CMK (cell line): ENCODE data around the gene ANAPC13.

Experiments used
- DNase-seq: peaks from one replicate; pipeline ENCODE4 v3.0.0-alpha.2; 2010; ENCODE audit warnings: low read depth

Gene ANAPC13

GRCh38 chr3:134485718-134486576, at the start of gene ANAPC13, which contains the start of gene CEP63:
ANAPC13 (minus strand) TSS chr3:134485985; CDS start chr3:134482904, 3,081 bp downstream.
CEP63 (plus strand) TSS chr3:134486057; CDS start chr3:134495321, 9,264 bp downstream.
- peak; percentile 92 for DNase-seq

DNA sequence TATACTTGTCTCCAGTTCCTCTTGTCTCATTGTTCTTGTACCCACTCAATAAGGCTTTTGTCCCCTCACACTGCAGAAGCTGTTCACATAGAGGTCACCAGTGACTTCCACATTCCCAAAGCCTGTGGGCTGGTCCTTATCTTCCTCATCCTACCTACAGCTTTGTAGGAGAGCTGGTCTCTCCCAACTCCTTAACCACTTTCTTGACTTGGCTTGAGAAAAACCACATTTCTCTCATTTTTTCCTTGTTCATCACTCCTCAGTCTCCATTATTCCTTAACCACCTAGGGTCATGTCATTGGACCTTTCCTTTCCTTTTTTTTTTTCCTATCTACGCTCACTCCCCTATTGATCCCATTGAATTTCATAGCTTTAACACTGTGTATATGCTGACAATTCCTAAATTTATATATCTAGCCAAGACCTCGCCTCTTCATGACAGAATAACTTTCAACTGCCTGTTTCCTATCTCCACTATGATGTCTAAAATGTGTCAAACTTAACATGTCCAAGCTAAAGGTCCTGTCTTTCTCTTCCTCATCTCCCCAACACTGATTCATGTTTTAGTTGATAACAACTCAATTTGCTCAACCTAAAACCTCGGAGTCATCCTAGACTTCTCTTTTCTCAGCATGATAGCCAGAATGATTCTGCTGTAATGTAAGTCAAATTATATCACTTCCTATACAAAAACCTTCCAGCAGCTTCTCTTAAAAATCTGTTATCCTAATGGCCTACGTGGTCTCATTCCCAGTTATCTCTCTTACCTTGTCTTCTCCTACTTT, 49.6 kb upstream of the ANAPC13 start:
- peak; percentile 25 for DNase-seq

- DNase-seq = no peak
Observed at GRCh38 chr3:134533493-134533892, 47.7 kb upstream of the ANAPC13 start.

- no peak for DNase-seq
Observed at GRCh38 chr3:134527538-134528186, 41.9 kb upstream of the ANAPC13 start.

- DNase-seq = no peak
Observed at GRCh38 chr3:134527037-134527436, 41.3 kb upstream of the ANAPC13 start.

DNA sequence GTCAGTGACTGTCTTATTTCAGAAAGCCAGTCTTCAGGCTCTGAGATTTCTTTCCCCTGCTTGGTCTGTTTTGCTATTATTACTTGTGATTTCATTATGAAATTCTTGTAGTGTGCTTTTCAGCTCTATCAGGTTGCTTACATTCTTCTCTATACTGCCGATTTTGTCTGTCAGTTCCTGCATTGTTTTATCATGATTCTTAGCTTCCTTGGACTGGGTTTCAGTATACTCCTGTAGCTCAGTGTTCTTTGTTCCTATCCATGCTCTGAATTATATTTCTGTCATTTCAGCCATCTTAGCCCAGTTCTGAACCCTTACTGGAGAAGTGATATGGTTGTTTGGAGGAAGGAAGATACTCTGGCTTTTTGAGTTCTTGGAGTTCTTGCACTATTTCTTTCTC, 40.5 kb upstream of the ANAPC13 start:
- no peak for DNase-seq

DNA sequence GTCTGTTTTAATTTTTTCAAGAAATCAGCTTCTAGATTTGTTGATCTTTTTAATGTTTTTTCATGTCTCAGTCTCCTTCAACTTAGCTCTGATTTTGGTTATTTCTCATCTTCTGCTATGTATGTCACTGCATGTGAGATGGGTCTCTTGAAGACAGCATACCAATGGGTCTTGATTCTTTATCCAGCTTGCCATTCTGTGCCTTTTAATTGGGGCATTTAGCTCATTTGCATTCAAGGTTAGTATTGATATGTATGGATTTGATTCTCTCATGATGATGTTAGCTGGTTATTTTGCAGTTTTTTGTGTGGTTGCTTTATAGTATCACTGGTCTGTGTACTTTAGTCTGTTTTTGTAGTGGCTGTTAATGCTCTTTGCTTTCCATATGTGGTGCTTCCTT, 39.5 kb upstream of the ANAPC13 start:
- DNase-seq = no peak

- DNase-seq = no peak
Observed at GRCh38 chr3:134522541-134522940, 36.8 kb upstream of the ANAPC13 start.

GRCh38 chr3:134517791-134518190, 32.0 kb upstream of the ANAPC13 start:
- no peak for DNase-seq

GRCh38 chr3:134516905-134517304, 31.1 kb upstream of the ANAPC13 start:
- no peak for DNase-seq

- peak; percentile 21 for DNase-seq
Observed at GRCh38 chr3:134511500-134511899, 25.7 kb upstream of the ANAPC13 start.

DNA sequence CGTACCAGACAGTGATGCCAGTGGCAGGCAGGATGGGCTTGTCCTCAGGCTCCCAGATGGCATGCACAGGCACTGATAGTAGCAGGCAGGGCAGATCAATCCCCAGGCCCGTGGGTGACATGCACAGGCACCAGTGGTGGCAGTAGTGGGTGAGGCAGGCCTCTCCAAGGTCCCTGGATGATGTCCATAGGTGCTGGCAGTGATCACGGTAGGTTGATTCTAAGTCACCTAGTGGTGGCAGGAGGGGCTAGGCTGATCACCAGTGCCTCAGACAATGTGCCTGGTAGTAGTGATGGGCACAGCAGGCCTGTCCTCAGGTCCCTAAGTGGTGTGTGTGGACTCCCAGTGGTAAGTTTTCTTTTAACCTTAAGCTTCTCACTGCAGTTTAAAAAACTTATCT, 19.7 kb upstream of the ANAPC13 start:
- no peak for DNase-seq

DNA sequence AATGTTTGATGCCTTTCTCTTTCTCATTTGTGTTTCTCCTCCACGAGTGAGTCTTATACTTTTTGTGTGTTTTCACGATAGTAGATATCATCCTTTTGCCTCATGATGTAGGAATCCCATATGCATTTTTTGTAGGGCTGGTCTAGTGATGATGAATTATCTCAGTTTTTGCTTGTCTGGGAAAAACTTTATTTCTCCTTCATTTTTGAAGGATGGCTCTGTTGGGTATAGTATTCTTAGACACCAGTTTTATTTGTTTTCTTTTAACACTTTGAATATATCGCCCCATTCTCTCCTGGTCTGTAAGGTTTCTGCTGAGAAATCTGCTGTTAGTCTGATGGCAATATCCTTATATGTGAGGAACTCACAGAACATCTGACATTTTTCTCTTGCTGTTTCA, 18.3 kb upstream of the ANAPC13 start:
- DNase-seq = no peak

DNA sequence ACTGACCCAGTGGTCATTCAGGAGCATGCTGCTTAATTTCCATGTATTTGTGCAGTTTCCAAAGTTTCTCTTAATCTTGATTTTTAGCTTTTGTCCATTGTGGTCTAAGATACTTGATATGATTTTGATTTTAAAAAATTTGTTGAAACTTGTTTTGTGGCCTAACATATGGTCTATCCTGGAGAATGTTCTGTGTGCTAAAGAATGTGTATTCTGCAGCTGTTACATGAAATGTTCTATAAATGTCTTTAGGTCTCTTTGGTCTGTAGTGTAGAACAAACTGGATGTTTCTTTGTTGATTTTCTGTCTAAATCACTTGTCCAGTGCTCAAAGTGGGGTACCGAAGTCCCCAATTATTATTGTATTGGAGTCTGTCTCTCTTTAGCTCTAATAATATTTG, 17.5 kb upstream of the ANAPC13 start:
- no peak for DNase-seq

DNA sequence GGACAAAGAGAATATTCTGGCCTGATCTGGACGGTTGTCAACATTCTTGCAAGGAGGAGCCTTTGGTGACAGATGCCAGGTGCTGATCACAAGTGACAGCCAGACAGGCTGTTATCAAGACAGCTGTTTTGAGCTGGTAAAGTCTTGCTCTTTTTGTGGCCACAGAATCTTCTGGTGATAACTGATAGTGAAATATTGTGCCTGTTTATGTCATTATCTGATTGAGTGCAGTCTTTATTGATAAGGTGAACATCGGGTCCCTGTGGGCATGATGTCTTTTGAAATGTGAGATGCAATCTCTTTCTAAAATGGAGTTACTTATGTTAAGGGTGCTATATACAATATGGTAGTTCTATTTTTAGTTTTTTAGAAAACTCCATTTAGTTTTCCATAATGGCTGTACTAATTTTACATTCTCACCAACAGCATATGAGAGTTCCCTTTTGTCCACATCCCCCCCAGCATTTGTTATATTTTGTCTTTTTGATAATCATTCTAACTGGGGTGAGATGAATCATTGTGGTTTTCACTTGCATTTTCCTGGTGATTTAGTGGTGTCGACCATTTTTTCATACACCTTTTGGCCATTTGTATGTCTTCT, 10.8 kb upstream of the ANAPC13 start:
- DNase-seq = peak; percentile 81

GRCh38 chr3:134495980-134496379, 10.2 kb upstream of the ANAPC13 start:
- no peak for DNase-seq

DNA sequence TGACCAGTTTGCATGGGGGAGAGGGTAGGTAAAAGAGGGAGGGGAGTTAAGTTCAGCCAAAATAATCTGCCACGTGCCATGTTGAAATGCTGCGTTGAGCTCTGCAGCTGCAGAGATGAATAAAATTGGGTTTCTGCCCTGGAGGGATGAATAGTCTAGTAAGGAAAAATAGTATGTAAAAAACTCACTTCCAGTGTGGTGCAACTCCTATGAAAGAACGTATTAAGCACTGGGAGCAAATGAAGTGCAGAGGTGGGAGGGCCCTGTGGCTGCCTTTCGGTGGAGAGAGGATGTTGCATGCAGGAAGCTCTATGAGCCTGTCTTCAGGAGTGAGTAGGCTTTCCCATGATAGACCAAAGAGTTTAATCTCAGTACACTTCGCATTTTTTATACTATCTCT, 8.7 kb upstream of the ANAPC13 start:
- DNase-seq = no peak

DNA sequence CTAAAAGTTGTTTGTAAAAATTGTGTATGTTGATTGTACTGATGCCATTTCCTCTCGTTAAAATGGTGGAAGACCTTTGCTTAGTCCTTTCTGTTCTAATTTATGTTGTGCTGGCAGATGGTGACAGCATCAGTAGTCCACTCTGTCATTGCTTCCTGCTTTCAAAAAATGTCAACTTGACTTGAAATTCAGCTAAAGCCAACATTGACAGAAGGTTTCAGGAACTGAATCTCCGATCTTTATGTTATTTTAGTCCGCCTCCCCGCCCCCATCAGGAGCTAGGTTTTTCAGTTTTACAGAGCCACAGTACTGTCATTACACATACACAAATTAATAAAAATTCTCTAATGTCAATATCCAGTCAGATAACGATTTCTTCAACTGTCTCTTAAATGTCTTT, 1.6 kb upstream of the ANAPC13 start:
- no peak for DNase-seq

DNA sequence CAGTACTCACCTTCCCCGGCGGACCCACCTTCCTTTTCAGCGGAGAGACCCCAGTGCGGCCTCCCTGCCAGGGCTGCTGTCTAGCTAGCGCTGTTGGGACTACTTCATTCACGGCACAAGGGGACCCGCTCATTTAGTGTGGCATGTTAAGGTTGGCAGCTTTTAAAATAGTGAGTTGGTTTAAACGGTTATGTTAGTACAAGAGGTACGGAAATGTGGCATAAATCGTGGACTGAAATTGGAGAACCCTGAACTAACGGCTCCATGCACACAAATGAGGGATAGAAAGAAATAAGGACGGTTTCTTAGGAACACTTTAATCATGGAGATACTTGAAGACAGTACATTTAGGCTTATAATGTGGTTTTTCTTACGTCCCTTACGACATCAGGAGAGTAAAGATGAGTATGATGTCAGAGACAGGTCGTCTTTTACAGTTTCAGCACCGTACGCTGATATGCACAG, 824 bp upstream of the ANAPC13 start:
- no peak for DNase-seq

DNA sequence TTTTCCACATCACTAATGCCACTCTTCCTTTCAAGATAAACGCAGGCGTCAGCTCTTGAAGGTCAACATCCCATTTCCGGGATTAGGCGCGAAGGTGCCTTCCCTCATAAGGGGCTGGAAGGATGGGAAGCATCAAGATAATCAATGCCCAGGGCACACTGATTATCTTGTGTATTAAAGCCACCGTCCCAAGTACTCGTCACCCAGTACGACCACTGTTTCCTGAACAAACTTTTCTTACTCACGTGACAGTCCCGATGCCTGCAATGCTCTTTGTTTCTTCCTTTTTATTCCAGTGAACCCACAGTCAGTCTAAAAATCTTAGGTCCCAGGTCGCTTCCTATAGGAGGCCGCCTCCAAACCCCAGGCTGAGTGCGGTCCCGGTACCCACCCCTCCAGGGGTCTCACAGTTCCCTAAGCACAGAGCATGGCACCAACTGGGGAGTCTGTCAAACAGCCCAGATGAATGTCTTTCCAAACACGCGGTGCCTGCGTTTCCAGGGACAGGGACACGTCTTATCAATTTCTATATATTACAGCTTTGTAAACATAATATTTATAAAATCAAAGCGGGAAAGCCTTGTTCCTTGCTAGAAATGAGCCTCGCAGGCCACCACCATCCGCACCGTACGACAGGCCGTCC, 589 bp downstream of the ANAPC13 start:
- DNase-seq = no peak

DNA sequence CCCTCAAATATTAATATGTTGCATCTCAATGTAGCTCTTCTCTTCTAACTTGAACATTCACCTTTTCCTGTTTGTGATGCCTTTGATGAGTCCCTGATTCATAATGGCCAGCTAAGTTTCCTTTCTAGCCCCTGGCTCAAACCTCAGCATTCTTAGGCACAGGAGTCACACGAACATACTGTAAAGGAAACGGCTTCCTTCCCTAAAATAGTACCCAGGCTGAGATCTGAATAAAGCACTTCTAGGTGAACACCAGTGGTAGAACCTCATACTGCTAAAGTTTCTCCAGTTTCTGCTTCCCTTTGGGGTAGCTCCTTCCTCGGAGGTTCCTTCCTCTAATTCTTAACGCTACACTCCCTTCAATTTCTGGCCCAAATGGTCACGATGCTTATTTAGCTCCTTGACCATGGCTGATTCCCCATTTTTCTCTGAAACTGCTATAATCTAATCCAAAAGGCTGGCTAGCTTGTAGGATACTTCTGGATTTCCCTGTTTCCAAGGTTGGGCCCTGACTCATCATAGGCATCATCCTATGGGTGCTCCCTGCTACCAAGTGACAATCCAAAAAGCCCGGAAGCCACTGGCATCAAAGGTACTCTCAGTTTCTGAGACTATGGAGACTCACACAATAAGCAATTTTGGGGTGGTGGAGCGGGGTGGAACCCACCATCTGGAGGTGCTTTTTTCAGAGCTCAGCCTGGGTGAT, 2.4 kb downstream of the ANAPC13 start:
- no peak for DNase-seq
